Esophagus muscularis mucosa (tissue), 4 donors: ENCODE data around the gene SLC25A44. TPM values are rescaled to one million over a fixed set of nuclear protein-coding genes. Genes with fewer than 3 reads are reported as not detected.

Source experiments
- DNase-seq: peaks from one replicate; pipeline ENCODE4 v3.0.0-alpha.2; 2017; ENCODE audit errors: extremely low spot score
- H3K27ac ChIP-seq, 4 donors: fragments of 200-600 bp; sonication (generic); replicated peaks in 1 of 4; 1 replicate in 3 of 4; 2 replicates in 1 of 4; pipeline ENCODE4 v1.5.1; 2016 to 2019; ENCODE audit warnings: mild to moderate bottlenecking in 1 of 4
- H3K27me3 ChIP-seq, 4 donors: fragments of 200-600 bp; sonication (generic); one replicate each; pipeline versions ENCODE4 v1.5.1 to v1.6.0; 2016 to 2019
- H3K36me3 ChIP-seq, 4 donors: fragments of 200-600 bp; sonication (generic); one replicate each; pipeline ENCODE4 v1.5.1; 2016 to 2019
- H3K4me1 ChIP-seq, 4 donors: fragments of 200-600 bp; sonication (generic); one replicate each; pipeline ENCODE4 v1.5.1; 2016 to 2019
- H3K4me3 ChIP-seq, 4 donors: fragments of 200-600 bp; sonication (generic); 1 replicate in 2 of 4; 2 replicates in 2 of 4; pipeline ENCODE4 v1.5.1; 2016 to 2019; ENCODE audit warnings: mild to moderate bottlenecking in 4 of 4, moderate library complexity in 1 of 4
- H3K9me3 ChIP-seq, 4 donors: fragments of 200-600 bp; sonication (generic); 1 replicate in 3 of 4; 2 replicates in 1 of 4; pipeline ENCODE4 v1.5.1; 2016 to 2019
- EP300 ChIP-seq: sonication (generic); formaldehyde crosslinking; IDR thresholded peaks from one replicate; pipeline ENCODE4 v1.6.1; 2017; ENCODE audit warnings: antibody characterized with exemption
- POLR2A ChIP-seq: fragments of 450-650 bp; IDR thresholded peaks from one replicate; pipeline ENCODE4 v1.6.1; 2017; ENCODE audit warnings: antibody characterized with exemption, moderate library complexity, mild to moderate bottlenecking, low read depth
- POLR2AphosphoS5 ChIP-seq, 2 donors: sonication (generic); formaldehyde crosslinking; IDR thresholded peaks; one replicate each; pipeline ENCODE4 v1.6.1; 2017; ENCODE audit warnings: antibody characterized with exemption in 2 of 2
- WGBS: methylation state at CpG from one replicate; pipeline ENCODE4 v1.1.5; 2018; 5-methylcytosine and 5-hydroxymethylcytosine counted together
- intact Hi-C: fragments of 100-400 bp; cut with DNase I; formaldehyde crosslinking; loops from one replicate; pipeline ENCODE4 v1.15.1; 2023
- total RNA-seq, 4 donors: library from RNA; depleted of rRNA; stranded (reverse); fragments of >200 nt; gene quantifications; one replicate each; pipeline versions ENCODE4 v1.1.0 to v1.2.1, GENCODE V29; 2016
- TF ChIP-seq, protein P1 (sequence below), 3 experiments: fragments of 200-600 bp in 2 of 3; fragments of 450-650 bp in 1 of 3; sonication (generic) in 2 of 3; IDR thresholded peaks; one replicate each; pipeline ENCODE4 v1.5.1; 2017 to 2019; ENCODE audit warnings: antibody characterized with exemption in 3 of 3, mild to moderate bottlenecking in 2 of 3, moderate library complexity in 1 of 3

SLC25A44 gene
- total RNA-seq, 4 donors from 2014 or later, result 8.3 to 18.2 (median 15.0) TPM

DNA sequence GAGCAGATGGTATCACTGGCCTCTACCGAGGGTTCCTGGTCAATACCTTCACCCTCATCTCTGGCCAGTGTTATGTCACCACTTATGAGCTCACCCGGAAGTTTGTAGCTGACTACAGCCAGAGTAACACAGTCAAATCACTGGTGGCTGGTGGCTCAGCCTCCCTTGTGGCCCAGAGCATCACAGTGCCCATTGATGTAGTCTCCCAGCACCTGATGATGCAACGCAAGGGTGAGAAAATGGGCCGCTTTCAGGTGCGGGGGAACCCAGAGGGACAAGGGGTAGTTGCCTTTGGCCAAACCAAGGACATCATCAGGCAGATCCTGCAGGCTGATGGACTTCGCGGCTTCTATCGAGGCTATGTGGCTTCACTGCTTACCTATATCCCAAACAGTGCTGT is 6.1 kb downstream of the SLC25A44 start:
- H3K27ac ChIP-seq, result no peak overlapping the region
- no peak for TF ChIP-seq POLR2A
- no peak for TF ChIP-seq EP300
- TF ChIP-seq POLR2AphosphoS5 (IDR thresholded peaks at IDR 0.05), result no peak
- TF ChIP-seq, protein P1, sequence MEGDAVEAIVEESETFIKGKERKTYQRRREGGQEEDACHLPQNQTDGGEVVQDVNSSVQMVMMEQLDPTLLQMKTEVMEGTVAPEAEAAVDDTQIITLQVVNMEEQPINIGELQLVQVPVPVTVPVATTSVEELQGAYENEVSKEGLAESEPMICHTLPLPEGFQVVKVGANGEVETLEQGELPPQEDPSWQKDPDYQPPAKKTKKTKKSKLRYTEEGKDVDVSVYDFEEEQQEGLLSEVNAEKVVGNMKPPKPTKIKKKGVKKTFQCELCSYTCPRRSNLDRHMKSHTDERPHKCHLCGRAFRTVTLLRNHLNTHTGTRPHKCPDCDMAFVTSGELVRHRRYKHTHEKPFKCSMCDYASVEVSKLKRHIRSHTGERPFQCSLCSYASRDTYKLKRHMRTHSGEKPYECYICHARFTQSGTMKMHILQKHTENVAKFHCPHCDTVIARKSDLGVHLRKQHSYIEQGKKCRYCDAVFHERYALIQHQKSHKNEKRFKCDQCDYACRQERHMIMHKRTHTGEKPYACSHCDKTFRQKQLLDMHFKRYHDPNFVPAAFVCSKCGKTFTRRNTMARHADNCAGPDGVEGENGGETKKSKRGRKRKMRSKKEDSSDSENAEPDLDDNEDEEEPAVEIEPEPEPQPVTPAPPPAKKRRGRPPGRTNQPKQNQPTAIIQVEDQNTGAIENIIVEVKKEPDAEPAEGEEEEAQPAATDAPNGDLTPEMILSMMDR (IDR thresholded peaks at IDR 0.05), result no peak
- no peak overlapping the region for H3K4me3 ChIP-seq
- peaks cover 15 to 78% (median 36%) of the 10 kb centered on the region in 4 donors for H3K4me1 ChIP-seq
- H3K36me3 ChIP-seq, result peaks cover 12 to 68% (median 42%) of the 10 kb centered on the region in 4 donors
- no peaks in the 10 kb centered on the region for H3K9me3 ChIP-seq
- H3K27me3 ChIP-seq, result no peaks in the 10 kb centered on the region
- WGBS, result 100% methylated on average over 4 of the region's 8 CpGs
- DNase-seq, result no peak
- intact Hi-C loops, result no loop called here

DNA sequence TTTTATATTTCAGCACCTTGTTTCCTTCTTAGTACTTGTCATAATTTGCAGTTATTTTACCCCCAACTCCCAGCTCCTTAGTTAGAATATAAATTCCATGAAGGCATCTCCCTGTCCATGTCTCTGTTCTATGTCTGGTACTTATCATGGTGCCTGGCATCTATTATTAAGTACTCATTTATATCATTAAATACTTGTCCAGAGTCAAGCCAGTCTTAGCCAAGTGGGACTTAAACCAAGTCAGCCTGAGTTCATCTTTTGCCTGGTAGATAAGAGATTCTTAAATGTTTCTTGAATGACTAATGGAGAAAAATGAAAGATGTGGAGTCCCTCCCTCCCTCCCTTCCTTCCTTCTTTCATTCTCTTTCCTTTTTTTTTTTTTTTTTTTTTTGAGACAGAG is 9.4 kb downstream of the SLC25A44 start:
- peaks cover 11 to 86% (median 63%) of the 10 kb centered on the region in 4 donors for H3K36me3 ChIP-seq
- H3K9me3 ChIP-seq, result no peaks in the 10 kb centered on the region
- H3K4me3 ChIP-seq, result no peak overlapping the region
- H3K27me3 ChIP-seq, result no peaks in the 10 kb centered on the region
- DNase-seq, result no peak
- intact Hi-C loops, result no loop called here
- TF ChIP-seq, protein P1 (IDR thresholded peaks at IDR 0.05), result no peak
- peak overlapping the region in 1 of 4 donors; percentile 33 for H3K27ac ChIP-seq
- peaks cover 0 to 49% (median 18%) of the 10 kb centered on the region in 4 donors for H3K4me1 ChIP-seq

DNA sequence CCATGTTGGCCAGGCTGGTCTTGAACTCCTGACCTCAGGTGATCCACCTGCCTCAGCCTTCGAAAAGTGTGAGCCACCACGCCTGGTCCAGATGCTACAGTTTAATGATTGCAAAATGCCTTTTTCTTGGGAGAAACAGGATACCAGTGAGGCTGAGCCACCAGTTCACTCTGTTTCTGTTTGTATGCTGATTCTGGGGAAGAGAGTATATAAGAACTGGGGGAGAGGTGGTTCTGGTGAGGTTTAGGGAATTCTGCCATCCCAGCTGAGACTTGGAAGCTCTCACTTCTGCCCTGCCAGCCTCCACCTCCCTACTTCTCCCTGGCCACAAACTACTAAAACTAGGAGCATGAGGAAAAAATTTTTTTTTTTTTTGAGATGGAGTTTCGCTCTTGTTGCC is 10.8 kb downstream of the SLC25A44 start:
- intact Hi-C loops, result no loop called here
- 93% methylated on average over 3 of the region's 3 CpGs for whole genome bisulfite sequencing
- H3K36me3 ChIP-seq, result peaks cover 11 to 91% (median 63%) of the 10 kb centered on the region in 4 donors

DNA sequence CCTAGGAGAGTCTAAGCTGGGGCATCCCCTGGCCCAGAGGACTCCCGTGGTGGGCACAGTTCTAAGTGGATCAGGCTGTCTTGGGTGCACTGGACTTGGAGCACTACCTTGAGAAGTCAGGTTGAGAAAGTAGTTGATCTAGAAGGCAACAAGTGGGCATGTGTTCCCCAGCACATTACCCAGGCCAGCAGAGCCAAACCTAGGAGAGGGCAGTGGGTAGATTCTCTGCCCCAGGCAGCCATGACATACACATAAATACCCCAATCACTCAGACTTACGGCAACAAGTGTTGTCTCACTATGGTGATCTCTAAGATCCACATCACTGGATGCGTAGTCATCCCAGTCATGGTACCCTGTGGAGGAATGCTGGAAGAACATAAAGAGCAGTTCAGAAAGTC is 17.3 kb downstream of the SLC25A44 start:
- no peak overlapping the region for H3K27ac ChIP-seq
- DNase-seq, result no peak
- no peaks in the 10 kb centered on the region for H3K27me3 ChIP-seq
- 95% methylated on average over 3 of the region's 3 CpGs for WGBS
- intact Hi-C loops, result loop anchor here (5.0 kb wide), 1 partner anchor 114 kb away; no protein-coding TSS in a partner anchor
- no peaks in the 10 kb centered on the region for H3K9me3 ChIP-seq
- no peak overlapping the region for H3K4me3 ChIP-seq
- TF ChIP-seq, protein P1 (IDR thresholded peaks at IDR 0.05), result no peak
- TF ChIP-seq POLR2A (no peak), EP300 (no peak), POLR2AphosphoS5 (IDR thresholded peaks at IDR 0.05) (no peak)
- H3K4me1 ChIP-seq, result peaks cover 17 to 36% (median 30%) of the 10 kb centered on the region in 4 donors
- peaks cover 11 to 65% (median 52%) of the 10 kb centered on the region in 4 donors for H3K36me3 ChIP-seq

More for the DNA sequence above, 10.8 kb downstream of the SLC25A44 start:
- no peak overlapping the region for H3K4me3 ChIP-seq
- no peaks in the 10 kb centered on the region for H3K9me3 ChIP-seq
- no peak overlapping the region for H3K27ac ChIP-seq
- no peak for DNase-seq
- H3K4me1 ChIP-seq, result peaks cover 0 to 47% (median 16%) of the 10 kb centered on the region in 4 donors
- H3K27me3 ChIP-seq, result no peaks in the 10 kb centered on the region
- TF ChIP-seq, protein P1 (IDR thresholded peaks at IDR 0.05), result no peak
- TF ChIP-seq EP300, result no peak
- no peak for TF ChIP-seq POLR2AphosphoS5 (IDR thresholded peaks at IDR 0.05)
- TF ChIP-seq POLR2A, result no peak

DNA sequence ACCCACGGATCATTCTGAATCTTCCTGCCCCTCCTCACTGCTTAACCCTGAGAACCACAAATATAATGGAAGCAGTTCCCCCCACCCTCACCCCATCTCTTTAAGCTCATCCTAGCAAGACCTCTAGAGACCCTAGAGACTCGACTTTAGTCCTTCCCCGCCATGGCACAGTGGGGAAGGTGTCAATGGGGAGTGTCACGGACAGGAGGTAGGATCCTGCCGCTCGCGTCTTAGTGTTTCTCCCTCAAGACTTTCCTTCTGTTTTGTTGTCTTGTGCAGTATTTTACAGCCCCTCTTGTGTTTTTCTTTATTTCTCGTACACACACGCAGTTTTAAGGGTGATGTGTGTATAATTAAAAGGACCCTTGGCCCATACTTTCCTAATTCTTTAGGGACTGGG is 18.2 kb downstream of the SLC25A44 start:
- H3K27ac ChIP-seq, result peak overlapping the region; percentile 88 to 92 (median 90)
- peak overlapping the region; percentile 63 to 79 (median 64) for H3K4me3 ChIP-seq
- intact Hi-C loops, result loop anchor here (5.0 kb wide), 1 partner anchor 115 kb away; no protein-coding TSS in a partner anchor
- no peak for DNase-seq
- WGBS, result 81% methylated on average over 9 of the region's 9 CpGs
- no peaks in the 10 kb centered on the region for H3K27me3 ChIP-seq
- no peaks in the 10 kb centered on the region for H3K9me3 ChIP-seq
- H3K4me1 ChIP-seq, result peaks cover 17 to 37% (median 32%) of the 10 kb centered on the region in 4 donors
- TF ChIP-seq EP300 (no peak), POLR2A (no peak), POLR2AphosphoS5 (IDR thresholded peaks at IDR 0.05) (no peak)
- TF ChIP-seq, protein P1 (IDR thresholded peaks at IDR 0.05), result no peak
- H3K36me3 ChIP-seq, result peaks cover 11 to 58% (median 47%) of the 10 kb centered on the region in 4 donors
